Stomach (tissue), 9 donors: Measurements from ENCODE around the gene IGSF9B. TPM values are rescaled to one million over a fixed set of nuclear protein-coding genes. Genes with fewer than 3 reads are reported as not detected.

Experiments
- DNase-seq, 2 donors: peaks; one replicate each; pipeline versions ENCODE4 v3.0.0 to v3.0.0-alpha.2; 2013 to 2019
- H3K27ac ChIP-seq, 5 donors: fragments of 200-600 bp in 4 of 5; sonication (generic) in 4 of 5; one replicate each; pipeline ENCODE4 v1.5.1; 2013 to 2019; ENCODE audit warnings: mild to moderate bottlenecking in 1 of 5, moderate library complexity in 1 of 5
- H3K27me3 ChIP-seq, 3 donors: fragments of 200-600 bp; sonication (generic); one replicate each; pipeline ENCODE4 v1.5.1; 2017 to 2019; ENCODE audit warnings: mixed run types in 1 of 3
- H3K36me3 ChIP-seq, 4 donors: fragments of 200-600 bp; sonication (generic); 1 replicate in 3 of 4; 2 replicates in 1 of 4; pipeline ENCODE4 v1.5.1; 2016 to 2019
- H3K4me1 ChIP-seq, 4 donors: fragments of 200-600 bp; sonication (generic); one replicate each; pipeline ENCODE4 v1.5.1; 2016 to 2019
- H3K4me3 ChIP-seq, 4 donors: fragments of 200-600 bp; sonication (generic) in 3 of 4; one replicate each; pipeline ENCODE4 v1.5.1; 2016 to 2019; ENCODE audit warnings: mild to moderate bottlenecking in 1 of 4
- H3K9me3 ChIP-seq, 4 donors: fragments of 200-600 bp; sonication (generic); one replicate each; pipeline ENCODE4 v1.5.1; 2016 to 2019
- CTCF ChIP-seq, 7 experiments: fragments of 450-650 bp in 4 of 7; fragments of 200-600 bp in 3 of 7; sonication (generic) in 3 of 7; IDR thresholded peaks; one replicate each; pipeline ENCODE4 v1.5.1; 2016 to 2019; ENCODE audit warnings: antibody characterized with exemption in 7 of 7, control low read depth in 2 of 7, mild to moderate bottlenecking in 1 of 7
- EP300 ChIP-seq: sonication (generic); formaldehyde crosslinking; IDR thresholded peaks from one replicate; pipeline ENCODE4 v1.6.1; 2017; ENCODE audit warnings: antibody characterized with exemption
- POLR2A ChIP-seq, 4 donors: fragments of 450-650 bp; IDR thresholded peaks; one replicate each; pipeline ENCODE4 v1.6.1; 2016; ENCODE audit warnings: antibody characterized with exemption in 4 of 4, control low read depth in 2 of 4, mild to moderate bottlenecking in 1 of 4, moderate library complexity in 1 of 4
- POLR2AphosphoS5 ChIP-seq, 3 donors: sonication (generic); formaldehyde crosslinking; IDR thresholded peaks; one replicate each; pipeline ENCODE4 v1.6.1; 2016; ENCODE audit warnings: antibody characterized with exemption in 3 of 3
- WGBS, 5 donors: extraction: QIAGEN DNeasy Blood & Tissue Kit in 3 of 5; methylation state at CpG; one replicate each; pipeline versions ENCODE4 v1.1.5 to v1.1.7; 2013 to 2018; 5-methylcytosine and 5-hydroxymethylcytosine counted together
- intact Hi-C: fragments of 100-400 bp; cut with DNase I; formaldehyde crosslinking; loops from one replicate; pipeline ENCODE4 v1.15.1; 2023; ENCODE audit warnings: low total_unique reads
- polyA plus RNA-seq, 3 donors: library from polyadenylated mRNA; stranded (reverse); fragments of 200-250 nt; gene quantifications; one replicate each; pipeline ENCODE4 v1.2.3, GENCODE V29; 2013
- total RNA-seq, 5 donors: library from RNA; depleted of rRNA; stranded (reverse); fragments of >200 nt; gene quantifications; one replicate each; pipeline versions ENCODE4 v1.1.0 to v1.2.3, GENCODE V29; 2014 to 2016
- donor health status: healthy with polysubstance abuse.
- donor health status: Bipolar disorder and iron deficiency.
- donor health status: healthy.

Gene IGSF9B
- total and polyA plus RNA-seq, 8 donors: 0.44 to 22.3 (median 4.6) TPM; not detected in 1

GRCh38 chr11:134001596-134001995 lies 44.8 kb upstream of the IGSF9B start:
- Histone ChIP-seq H3K4me3 (no peak overlapping the region), H3K27me3 (peaks cover 0 to 9% (median 0%) of the 10 kb centered on the region in 3 donors), H3K4me1 (peaks cover 0 to 17% (median 3%) of the 10 kb centered on the region in 4 donors), H3K27ac (no peak overlapping the region), H3K9me3 (no peaks in the 10 kb centered on the region), H3K36me3 (no peaks in the 10 kb centered on the region)
- TF ChIP-seq EP300: no peak
- TF ChIP-seq POLR2AphosphoS5 (IDR thresholded peaks at IDR 0.05): no peak
- no peak for TF ChIP-seq POLR2A (IDR thresholded peaks at IDR 0.05)
- no peak for TF ChIP-seq CTCF (IDR thresholded peaks at IDR 0.05)
- no peak for DNase-seq
- 75 to 84% (median 78%) methylated on average over 6 of the region's 6 CpGs for WGBS, 5 donors
- intact Hi-C loops: no loop called here

GRCh38 chr11:134001088-134001487 lies 44.3 kb upstream of the IGSF9B start:
- no peak overlapping the region for H3K27ac ChIP-seq
- WGBS, 5 donors: 74 to 82% (median 81%) methylated on average over 6 of the region's 6 CpGs
- no peaks in the 10 kb centered on the region for H3K9me3 ChIP-seq
- intact Hi-C loops: no loop called here
- TF ChIP-seq EP300 (no peak), POLR2A (IDR thresholded peaks at IDR 0.05) (no peak), CTCF (IDR thresholded peaks at IDR 0.05) (no peak), POLR2AphosphoS5 (IDR thresholded peaks at IDR 0.05) (no peak)
- H3K36me3 ChIP-seq: no peaks in the 10 kb centered on the region
- peaks cover 0 to 17% (median 3%) of the 10 kb centered on the region in 4 donors for H3K4me1 ChIP-seq
- no peak overlapping the region for H3K4me3 ChIP-seq
- no peak for DNase-seq
- peaks cover 0 to 12% (median 0%) of the 10 kb centered on the region in 3 donors for H3K27me3 ChIP-seq

- intact Hi-C loops: no loop called here
- H3K36me3 ChIP-seq: no peaks in the 10 kb centered on the region
- no peaks in the 10 kb centered on the region for H3K9me3 ChIP-seq
- TF ChIP-seq CTCF (IDR thresholded peaks at IDR 0.05) (no peak), POLR2AphosphoS5 (IDR thresholded peaks at IDR 0.05) (no peak), POLR2A (IDR thresholded peaks at IDR 0.05) (no peak), EP300 (no peak)
- peaks cover 0 to 17% (median 0%) of the 10 kb centered on the region in 3 donors for H3K27me3 ChIP-seq
- H3K4me1 ChIP-seq: peaks cover 0 to 12% (median 0%) of the 10 kb centered on the region in 4 donors
- H3K4me3 ChIP-seq: no peak overlapping the region
- 48 to 68% (median 61%) methylated on average over 8 to 11 of the region's 11 CpGs for WGBS, 5 donors
- DNase-seq: no peak
- H3K27ac ChIP-seq: no peak overlapping the region
Measured at GRCh38 chr11:133999355-133999754, 42.6 kb upstream of the IGSF9B start.

- Histone ChIP-seq H3K9me3 (no peaks in the 10 kb centered on the region), H3K36me3 (no peaks in the 10 kb centered on the region), H3K27me3 (peaks cover 0 to 23% (median 0%) of the 10 kb centered on the region in 3 donors), H3K4me1 (no peaks in the 10 kb centered on the region), H3K27ac (no peak overlapping the region), H3K4me3 (no peak overlapping the region)
- intact Hi-C loops: no loop called here
- whole genome bisulfite sequencing, 5 donors: 66 to 78% (median 68%) methylated on average over 5 of the region's 5 CpGs
- DNase-seq: peak in 1 of 2 donors; percentile 28
- TF ChIP-seq EP300 (no peak), CTCF (IDR thresholded peaks at IDR 0.05) (no peak), POLR2A (IDR thresholded peaks at IDR 0.05) (no peak), POLR2AphosphoS5 (IDR thresholded peaks at IDR 0.05) (no peak)
Measured at GRCh38 chr11:133997554-133997953, 40.8 kb upstream of the IGSF9B start.
